HEK293 (cell line): ENCODE results near the gene HHEX.

Experiments
- IKZF3 ChIP-seq: fragments of 450-650 bp; IDR thresholded peaks from 2 replicates; pipeline ENCODE4 v1.5.0; 2018; ENCODE audit warnings: missing biosample characterization, mild to moderate bottlenecking, missing genetic modification characterization, moderate library complexity
- KLF17 ChIP-seq: fragments of 450-650 bp; formaldehyde crosslinking; IDR thresholded peaks from 2 replicates; pipeline ENCODE4 v1.5.1; 2016; ENCODE audit warnings: missing biosample characterization, missing genetic modification characterization
- OSR2 ChIP-seq: fragments of 450-650 bp; formaldehyde crosslinking; IDR thresholded peaks from 2 replicates; pipeline ENCODE4 v1.5.1; 2016; ENCODE audit warnings: missing biosample characterization, missing genetic modification characterization
- SP3 ChIP-seq: fragments of 450-650 bp; formaldehyde crosslinking; IDR thresholded peaks from 2 replicates; pipeline ENCODE4 v1.5.1; 2016; ENCODE audit warnings: missing biosample characterization, missing genetic modification characterization
- SP7 ChIP-seq: fragments of 450-650 bp; formaldehyde crosslinking; IDR thresholded peaks from 2 replicates; pipeline ENCODE4 v1.5.1; 2016; ENCODE audit warnings: missing biosample characterization, missing genetic modification characterization
- ZBTB10 ChIP-seq: fragments of 450-650 bp; formaldehyde crosslinking; IDR thresholded peaks from 2 replicates; pipeline ENCODE4 v1.5.1; 2016; ENCODE audit warnings: missing biosample characterization, missing genetic modification characterization
- ZBTB6 ChIP-seq: fragments of 450-650 bp; formaldehyde crosslinking; IDR thresholded peaks from 2 replicates; pipeline ENCODE4 v1.5.1; 2017; ENCODE audit warnings: missing biosample characterization, missing genetic modification characterization
- ZBTB7A ChIP-seq: fragments of 450-650 bp; formaldehyde crosslinking; IDR thresholded peaks from 2 replicates; pipeline ENCODE4 v1.5.1; 2016; ENCODE audit warnings: low read depth, missing biosample characterization, missing genetic modification characterization
- ZNF132 ChIP-seq: fragments of 450-650 bp; formaldehyde crosslinking; IDR thresholded peaks from 2 replicates; pipeline ENCODE4 v1.5.1; 2017; ENCODE audit warnings: missing biosample characterization, missing genetic modification characterization, borderline replicate concordance
- ZNF138 ChIP-seq: fragments of 450-650 bp; formaldehyde crosslinking; IDR thresholded peaks from 2 replicates; pipeline ENCODE4 v1.5.1; 2016; ENCODE audit warnings: missing biosample characterization, missing genetic modification characterization, borderline replicate concordance
- ZNF169 ChIP-seq: fragments of 450-650 bp; formaldehyde crosslinking; IDR thresholded peaks from 2 replicates; pipeline ENCODE4 v1.5.1; 2016; ENCODE audit warnings: missing biosample characterization, missing genetic modification characterization
- ZNF174 ChIP-seq: fragments of 450-650 bp; formaldehyde crosslinking; IDR thresholded peaks from 2 replicates; pipeline ENCODE4 v1.5.0; 2017; ENCODE audit warnings: missing biosample characterization, mild to moderate bottlenecking, missing genetic modification characterization
- ZNF18 ChIP-seq: fragments of 450-650 bp; formaldehyde crosslinking; IDR thresholded peaks from 2 replicates; pipeline ENCODE4 v1.5.1; 2016; ENCODE audit warnings: missing biosample characterization, missing genetic modification characterization
- ZNF26 ChIP-seq: fragments of 450-650 bp; formaldehyde crosslinking; IDR thresholded peaks from 2 replicates; pipeline ENCODE4 v1.5.1; 2016; ENCODE audit warnings: missing biosample characterization, missing genetic modification characterization
- ZNF274 ChIP-seq, 2 experiments: fragments of 200-500 bp in 1 of 2; fragments of 450-650 bp in 1 of 2; sonication (Bioruptor generic) in 1 of 2; formaldehyde crosslinking in 1 of 2; IDR thresholded peaks; 2 replicates each; pipeline versions ENCODE4 v1.5.1 to v1.6.1; 2014 to 2016; ENCODE audit warnings: borderline replicate concordance in 1 of 2, inconsistent platforms in 1 of 2, low read length in 1 of 2, missing biosample characterization in 1 of 2, missing genetic modification characterization in 1 of 2
- ZNF433 ChIP-seq: fragments of 450-650 bp; formaldehyde crosslinking; IDR thresholded peaks from 2 replicates; pipeline ENCODE4 v1.5.1; 2016; ENCODE audit warnings: missing biosample characterization, missing genetic modification characterization, low read depth
- ZNF488 ChIP-seq: fragments of 450-650 bp; formaldehyde crosslinking; IDR thresholded peaks from 2 replicates; pipeline ENCODE4 v1.5.1; 2016; ENCODE audit warnings: missing biosample characterization, missing genetic modification characterization
- ZNF513 ChIP-seq: fragments of 450-650 bp; IDR thresholded peaks from 2 replicates; pipeline ENCODE4 v1.5.1; 2018; ENCODE audit warnings: missing biosample characterization, missing genetic modification characterization
- ZNF521 ChIP-seq: fragments of 450-650 bp; formaldehyde crosslinking; IDR thresholded peaks from 2 replicates; pipeline ENCODE4 v1.5.1; 2017; ENCODE audit warnings: missing biosample characterization, mild to moderate bottlenecking, missing genetic modification characterization
- ZNF529 ChIP-seq: fragments of 450-650 bp; formaldehyde crosslinking; IDR thresholded peaks from 2 replicates; pipeline ENCODE4 v1.5.1; 2017; ENCODE audit warnings: missing genetic modification characterization, missing biosample characterization; ENCODE audit not compliant: insufficient replicate concordance
- ZNF548 ChIP-seq: fragments of 450-650 bp; formaldehyde crosslinking; IDR thresholded peaks from 2 replicates; pipeline ENCODE4 v1.5.1; 2016; ENCODE audit warnings: missing biosample characterization, missing genetic modification characterization
- ZNF585B ChIP-seq: fragments of 450-650 bp; formaldehyde crosslinking; IDR thresholded peaks from 2 replicates; pipeline ENCODE4 v1.5.1; 2016; ENCODE audit warnings: missing biosample characterization, missing genetic modification characterization
- ZNF610 ChIP-seq: fragments of 450-650 bp; formaldehyde crosslinking; IDR thresholded peaks from 2 replicates; pipeline ENCODE4 v1.5.1; 2016; ENCODE audit warnings: missing biosample characterization, missing genetic modification characterization, borderline replicate concordance
- ZNF639 ChIP-seq: fragments of 450-650 bp; formaldehyde crosslinking; IDR thresholded peaks from 2 replicates; pipeline ENCODE4 v1.5.1; 2016; ENCODE audit warnings: missing biosample characterization, missing genetic modification characterization
- ZNF776 ChIP-seq: fragments of 450-650 bp; formaldehyde crosslinking; IDR thresholded peaks from 2 replicates; pipeline ENCODE4 v1.5.0; 2017; ENCODE audit warnings: missing biosample characterization, missing genetic modification characterization, borderline replicate concordance
- ZNF777 ChIP-seq: fragments of 450-650 bp; formaldehyde crosslinking; IDR thresholded peaks from 2 replicates; pipeline ENCODE4 v1.5.1; 2017; ENCODE audit warnings: missing biosample characterization, missing genetic modification characterization, borderline replicate concordance
- ZNF785 ChIP-seq: fragments of 450-650 bp; formaldehyde crosslinking; IDR thresholded peaks from 2 replicates; pipeline ENCODE4 v1.5.1; 2016; ENCODE audit warnings: missing biosample characterization, missing genetic modification characterization

The HHEX gene

GRCh38 chr10:92690211-92690914 lies 608 bp downstream of the HHEX start (continued):
- TF ChIP-seq ZNF513 (tag by site-specific recombination): no peak
- TF ChIP-seq ZNF529 (tag by site-specific recombination): no peak
- no peak for TF ChIP-seq ZNF639 (tag by site-specific recombination)
- TF ChIP-seq ZNF585B (tag by site-specific recombination): no peak
- TF ChIP-seq IKZF3: no peak
- no peak for TF ChIP-seq ZNF26 (tag by site-specific recombination)
- TF ChIP-seq ZNF132 (tag by site-specific recombination): no peak
- TF ChIP-seq SP3 (tag by site-specific recombination): peak; percentile 54; the same call in 1 of the 2 replicates
- peak; percentile 89 for TF ChIP-seq ZBTB10 (tag by site-specific recombination)
- TF ChIP-seq ZNF548 (tag by site-specific recombination): no peak
- no peak for TF ChIP-seq ZNF174
- 0 out of 2 replicates have a peak, but pooled peaks have one; percentile 30 for TF ChIP-seq ZNF785
- peak; percentile 51; the same call in 1 of the 2 replicates for TF ChIP-seq SP7 (tag by site-specific recombination)
- TF ChIP-seq ZNF521: no peak
- no peak for TF ChIP-seq ZNF18 (tag by site-specific recombination)
- no peak for TF ChIP-seq ZNF488
- no peak for TF ChIP-seq ZNF610 (tag by site-specific recombination)
- no peak for TF ChIP-seq ZBTB6
- no peak for TF ChIP-seq ZNF138 (tag by site-specific recombination)
- peak; percentile 71; the same call in 1 of the 2 replicates for TF ChIP-seq ZBTB7A
- TF ChIP-seq ZNF433 (tag by site-specific recombination): no peak
- no peak for TF ChIP-seq ZNF274 (IDR thresholded peaks at IDR 0.05; ENCODE audit: low read length)
- no peak for TF ChIP-seq ZNF274 (tag by site-specific recombination; IDR thresholded peaks at IDR 0.05; ENCODE audit: borderline replicate concordance)
- no peak for TF ChIP-seq ZNF776 (tag by site-specific recombination)
- TF ChIP-seq KLF17 (tag by site-specific recombination): peak; percentile 36; the same call in 1 of the 2 replicates
- no peak for TF ChIP-seq ZNF169
- peak; percentile 99 for TF ChIP-seq ZNF777 (tag by site-specific recombination)
- TF ChIP-seq OSR2 (tag by site-specific recombination): no peak
